NOMO-1 treated with DMSO at 0.1 percent for 48 hours (cell line): ENCODE results near the gene AMZ2.

Experiments
- DNase-seq: peaks from one replicate; lab custom pipeline; 2025; ENCODE audit not compliant: unreplicated experiment; lab: John Stamatoyannopoulos, UW

Gene AMZ2

GRCh38 chr17:68290268-68290954, 42.6 kb downstream of the AMZ2 start:
- DNase-seq: peak; percentile 29

- peak; percentile 59 for DNase-seq
Observed at GRCh38 chr17:68290955-68291835, 43.4 kb downstream of the AMZ2 start, which contains the start of the genes ARSG and SLC16A6. Gene ARSG, plus strand, starts transcription at chr17:68291495. Its CDS starts 15,999 bp downstream, at chr17:68307494. Gene SLC16A6, minus strand, starts transcription at chr17:68291127. Its CDS starts 12,807 bp downstream, at chr17:68278320.

GRCh38 chr17:68291836-68292688, 44.2 kb downstream of the AMZ2 start:
- DNase-seq: peak; percentile 97

- no peak for DNase-seq
Observed at GRCh38 chr17:68292689-68293040, 44.8 kb downstream of the AMZ2 start.

GRCh38 chr17:68293490-68294195, 45.8 kb downstream of the AMZ2 start:
- DNase-seq: no peak

GRCh38 chr17:68294196-68294555, 46.3 kb downstream of the AMZ2 start:
- DNase-seq: no peak

GRCh38 chr17:68294617-68295016, 46.8 kb downstream of the AMZ2 start:
- DNase-seq: no peak

- no peak for DNase-seq
Observed at GRCh38 chr17:68295086-68295485, 47.2 kb downstream of the AMZ2 start.

- peak; percentile 62 for DNase-seq
Observed at GRCh38 chr17:68296217-68297191, 48.7 kb downstream of the AMZ2 start.

- peak; percentile 80 for DNase-seq
Observed at GRCh38 chr17:68297195-68297594, 49.4 kb downstream of the AMZ2 start.

- no peak for DNase-seq
Observed at GRCh38 chr17:68298601-68299000, 50.8 kb downstream of the AMZ2 start.

GRCh38 chr17:68299817-68300216, 52.0 kb downstream of the AMZ2 start:
- no peak for DNase-seq

- no peak for DNase-seq
Observed at GRCh38 chr17:68301438-68301959, 53.7 kb downstream of the AMZ2 start.

GRCh38 chr17:68302066-68302564, 54.3 kb downstream of the AMZ2 start:
- no peak for DNase-seq

GRCh38 chr17:68302666-68303065, 54.8 kb downstream of the AMZ2 start:
- no peak for DNase-seq

- no peak for DNase-seq
Observed at GRCh38 chr17:68304706-68305105, 56.9 kb downstream of the AMZ2 start.

GRCh38 chr17:68305142-68305541, 57.3 kb downstream of the AMZ2 start:
- DNase-seq: peak; percentile 40
